HG03565 (cell line): ENCODE results near the gene ZNF157.
"Not testable (repeated sequence)": the region's sequence is repeated elsewhere in the genome, so short reads cannot be mapped to it uniquely, and the experiment has no call there.

Source experiments
- ATAC-seq: cut with Tn5 transposase; IDR thresholded peaks from one replicate; pipeline ENCODE4 v1.9.1; 2021; ENCODE audit warnings: mild to moderate bottlenecking, moderate library complexity; ENCODE audit not compliant: unreplicated experiment

ZNF157 gene

DNA sequence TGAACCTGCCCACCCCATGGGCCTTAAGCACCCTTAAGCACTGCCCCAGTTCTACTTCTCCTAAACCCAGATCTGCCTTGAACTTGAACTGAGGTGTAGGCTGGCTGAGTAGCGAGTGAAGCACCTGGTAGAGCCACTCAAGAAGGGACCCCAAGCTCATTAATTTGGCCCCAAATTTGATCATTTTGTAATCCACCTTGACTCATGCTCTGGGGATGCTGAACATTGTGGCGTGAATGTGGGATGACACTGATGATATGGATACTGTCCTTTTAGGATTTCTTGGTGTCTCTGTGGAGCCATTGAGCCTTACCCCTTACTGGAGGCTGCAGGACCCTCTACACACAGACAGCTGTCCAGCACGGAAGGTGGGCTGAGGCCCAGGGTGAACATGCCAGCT, at the start of gene ZNF157:
Gene ZNF157, plus strand, starts transcription at position 301 of the 400 bp plus-strand sequence. Its CDS starts 91 bp downstream, at position 392.
- no peak for ATAC-seq

DNA sequence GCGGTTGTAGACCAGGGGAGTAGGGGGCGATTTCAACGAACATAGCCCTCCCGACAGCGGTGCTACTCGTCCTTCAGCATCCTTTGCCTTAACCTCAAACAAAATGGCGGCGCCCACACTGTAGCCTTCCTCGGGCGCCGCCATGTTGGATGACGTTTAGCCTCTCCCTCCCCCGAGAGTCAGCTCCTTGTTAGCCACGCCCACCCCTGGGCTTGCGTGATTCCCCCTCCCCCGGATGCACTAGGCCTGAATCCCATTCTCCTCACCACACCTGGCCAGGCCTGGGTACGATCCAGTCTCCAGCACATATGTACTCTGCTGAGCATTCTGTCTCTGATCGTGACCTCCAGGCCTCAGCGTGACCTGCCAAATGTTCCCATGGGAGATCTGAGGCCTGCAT, 49.0 kb upstream of the ZNF157 start:
- ATAC-seq = no peak

DNA sequence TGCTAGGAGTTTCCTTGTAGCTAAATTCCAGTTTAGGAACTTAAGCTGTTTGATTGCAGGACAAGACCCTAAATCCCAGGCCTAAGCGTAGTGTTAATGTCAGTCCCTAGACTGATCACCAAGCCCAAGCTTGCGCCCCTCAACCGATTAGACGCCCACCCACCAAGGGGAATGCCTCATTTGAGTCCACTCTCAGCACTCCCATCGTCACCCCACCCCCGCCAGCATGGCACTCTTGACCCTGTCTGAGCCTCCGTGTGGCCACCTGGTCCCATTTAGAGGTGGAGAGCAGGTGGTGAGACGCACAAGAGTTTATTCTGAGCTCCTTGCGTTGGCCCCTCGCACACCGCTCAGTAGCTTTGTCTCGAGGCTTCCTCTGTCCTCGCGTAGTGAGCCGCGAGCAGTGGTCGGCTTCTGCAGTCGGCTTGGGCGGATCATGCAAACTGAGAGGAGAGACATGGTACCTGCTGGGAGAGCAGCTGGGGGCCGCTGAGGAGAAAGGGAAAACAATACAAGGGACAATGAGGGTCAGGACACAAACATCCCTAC, 48.5 kb upstream of the ZNF157 start:
- no peak for ATAC-seq

DNA sequence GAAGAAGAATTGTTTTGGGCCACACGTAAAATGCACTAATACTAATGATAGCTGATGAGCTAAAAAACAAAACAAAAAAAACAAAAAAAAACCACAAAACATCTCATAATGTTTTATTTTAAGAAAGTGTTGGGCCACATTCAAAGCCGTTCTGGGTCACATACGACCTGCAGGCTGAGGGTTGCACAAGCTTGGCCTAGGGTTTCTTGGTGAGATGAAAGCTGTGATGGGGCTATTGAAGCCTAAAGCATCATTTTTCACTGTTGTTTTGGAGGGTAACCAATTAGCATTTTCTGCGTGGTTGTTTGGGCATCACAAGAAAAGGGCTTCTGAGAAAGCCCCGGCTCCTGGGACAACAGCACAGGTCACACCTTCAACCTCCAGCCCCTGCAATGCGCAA, 42.5 kb upstream of the ZNF157 start:
- no peak for ATAC-seq

DNA sequence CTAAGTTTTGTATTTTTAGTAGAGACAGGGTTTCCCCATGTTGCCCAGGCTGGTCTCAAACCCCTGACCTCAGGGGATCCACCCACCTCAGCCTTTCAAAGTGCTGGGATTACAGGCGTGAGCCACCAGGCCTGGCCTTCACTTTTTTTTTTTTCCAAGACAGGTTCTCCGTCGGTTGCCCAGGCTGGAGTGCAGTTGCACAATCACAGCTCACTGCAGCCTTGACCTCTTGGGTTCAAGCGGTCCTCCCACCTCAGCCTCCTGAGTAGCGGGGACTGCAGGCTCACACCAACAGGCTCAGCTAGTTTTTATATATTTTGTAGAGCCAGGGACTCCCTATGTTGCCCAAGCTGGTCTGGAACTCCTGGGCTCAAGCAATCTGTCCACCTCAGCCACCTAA, 37.6 kb upstream of the ZNF157 start:
- ATAC-seq = not testable (repeated sequence)

DNA sequence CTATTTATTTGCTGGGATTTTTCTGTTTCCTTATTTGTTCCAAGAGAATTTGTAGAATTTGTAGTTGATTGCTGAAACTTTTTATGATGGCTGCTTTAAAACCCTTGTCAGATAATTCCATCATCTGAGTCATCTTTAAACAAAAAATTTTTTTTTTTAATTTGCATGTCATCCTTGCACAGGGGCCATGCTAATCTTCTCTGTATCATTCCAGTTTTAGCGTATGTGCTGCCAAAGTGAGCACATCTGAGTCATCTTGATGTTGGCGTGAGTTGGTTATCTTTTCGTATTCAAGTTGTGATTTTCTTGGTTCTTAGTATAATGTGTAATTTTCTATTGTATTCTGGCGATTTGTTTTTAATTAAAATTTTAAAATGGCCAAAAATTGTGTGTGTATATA, 18.7 kb upstream of the ZNF157 start:
- ATAC-seq = no peak

DNA sequence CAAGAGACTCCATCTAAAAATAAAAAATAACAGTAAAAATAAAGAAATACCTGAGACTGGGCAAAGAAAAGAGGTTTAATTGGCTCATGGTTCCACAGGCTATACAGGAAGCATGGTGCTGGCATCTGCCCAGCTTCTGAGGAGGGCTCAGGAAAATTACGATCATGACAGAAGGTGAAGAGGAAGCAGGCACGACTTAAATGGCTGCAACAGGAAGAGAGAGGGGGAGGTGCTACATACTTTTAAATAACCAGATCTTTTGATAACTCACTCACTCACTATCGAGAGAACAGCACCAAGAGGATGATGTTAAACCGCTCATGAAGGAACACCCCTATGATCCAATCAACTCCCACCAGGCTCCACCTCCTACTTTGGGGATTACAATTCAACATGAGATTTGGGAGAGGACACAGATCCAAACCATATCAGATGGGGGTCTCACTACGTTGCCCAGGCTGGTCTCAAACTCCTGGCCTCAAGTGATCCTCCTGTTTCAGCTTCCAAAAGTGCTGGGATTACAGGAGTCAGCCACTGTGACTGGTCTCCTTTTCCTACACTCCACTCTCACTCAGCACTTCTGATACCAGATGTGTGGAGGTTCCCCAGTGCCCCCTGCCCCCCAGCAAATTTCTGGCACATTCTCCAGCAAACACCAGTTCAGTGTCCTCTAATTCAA, 11.9 kb upstream of the ZNF157 start:
- no peak for ATAC-seq

DNA sequence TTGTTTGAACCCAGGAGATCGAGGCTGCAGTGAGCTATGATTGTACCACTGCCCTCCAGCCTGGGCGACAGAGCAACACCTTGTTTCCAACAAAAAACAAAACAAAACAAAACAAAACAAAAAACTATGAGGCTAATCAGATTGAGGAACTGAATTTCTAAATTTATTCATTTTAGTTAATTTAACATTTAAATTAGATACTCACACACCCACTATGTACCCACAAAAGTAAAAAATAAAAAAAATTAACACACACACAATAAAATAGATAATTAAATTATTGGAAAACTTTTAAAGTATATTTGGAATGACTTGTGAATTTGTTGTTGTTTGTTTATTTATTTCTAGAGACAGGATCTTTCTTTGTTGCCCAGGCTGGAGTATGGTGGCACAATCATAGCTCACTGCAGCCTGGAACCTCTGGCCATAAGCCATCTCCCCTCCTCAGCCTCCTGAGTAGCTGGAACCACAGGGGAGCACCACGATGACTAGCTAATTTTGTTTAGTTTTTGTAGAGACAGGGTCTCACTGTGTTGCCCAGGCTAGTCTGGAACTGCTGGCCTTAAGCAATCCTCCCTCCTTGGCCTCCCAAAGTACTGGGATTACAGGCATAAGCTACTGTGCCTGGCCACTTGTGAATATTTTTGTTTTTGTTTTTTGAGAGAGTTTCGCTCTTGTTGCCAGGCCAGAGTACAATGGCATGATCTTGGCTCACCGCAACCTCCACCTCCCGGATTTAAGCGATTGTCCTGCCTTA, 9.8 kb upstream of the ZNF157 start:
- no peak for ATAC-seq

DNA sequence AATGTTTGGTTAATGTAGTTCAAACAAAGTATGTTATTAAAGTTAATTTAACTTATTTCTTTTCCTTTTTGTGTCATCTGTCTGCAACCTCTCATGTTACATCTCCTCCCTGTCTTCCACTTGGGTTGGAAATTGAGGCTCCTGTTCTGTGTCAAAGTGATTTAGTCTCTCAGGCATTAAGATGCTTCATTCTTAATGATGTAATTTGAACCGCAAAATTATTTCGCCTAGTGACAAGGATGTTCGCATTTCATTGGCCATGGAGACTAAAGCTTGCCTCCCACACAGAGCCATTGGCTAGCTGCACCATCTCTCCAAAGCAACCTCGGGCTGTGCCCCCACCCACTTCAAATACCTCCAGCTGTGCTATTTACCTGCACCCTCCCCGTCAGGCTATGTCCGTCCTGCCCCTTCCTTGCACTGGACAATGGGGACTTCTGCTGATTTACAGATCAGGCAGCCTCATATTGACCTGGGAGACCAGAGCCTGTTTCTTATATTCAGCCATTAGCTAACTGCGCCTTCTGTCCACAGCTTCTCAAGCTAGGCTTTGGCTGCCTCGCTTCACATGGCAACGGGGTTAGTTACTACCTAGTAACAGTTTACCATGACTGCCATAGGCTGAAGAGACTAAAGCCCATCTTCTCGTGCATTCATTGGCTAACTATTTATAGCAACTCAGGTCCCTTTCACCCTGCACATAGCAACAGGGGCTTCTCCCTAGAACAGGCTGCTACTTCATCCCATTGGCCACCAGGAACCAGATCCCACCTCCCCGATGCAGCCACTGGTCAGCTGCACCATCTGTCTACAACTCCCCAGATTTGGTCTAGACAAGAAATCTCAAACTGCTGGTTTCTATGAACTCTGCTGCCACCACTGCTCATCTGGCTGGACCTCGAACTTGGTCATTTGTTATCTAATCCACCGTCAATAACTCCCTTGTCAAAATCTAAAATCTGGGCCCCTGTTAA, 8.6 kb upstream of the ZNF157 start:
- ATAC-seq = peak; percentile 79

DNA sequence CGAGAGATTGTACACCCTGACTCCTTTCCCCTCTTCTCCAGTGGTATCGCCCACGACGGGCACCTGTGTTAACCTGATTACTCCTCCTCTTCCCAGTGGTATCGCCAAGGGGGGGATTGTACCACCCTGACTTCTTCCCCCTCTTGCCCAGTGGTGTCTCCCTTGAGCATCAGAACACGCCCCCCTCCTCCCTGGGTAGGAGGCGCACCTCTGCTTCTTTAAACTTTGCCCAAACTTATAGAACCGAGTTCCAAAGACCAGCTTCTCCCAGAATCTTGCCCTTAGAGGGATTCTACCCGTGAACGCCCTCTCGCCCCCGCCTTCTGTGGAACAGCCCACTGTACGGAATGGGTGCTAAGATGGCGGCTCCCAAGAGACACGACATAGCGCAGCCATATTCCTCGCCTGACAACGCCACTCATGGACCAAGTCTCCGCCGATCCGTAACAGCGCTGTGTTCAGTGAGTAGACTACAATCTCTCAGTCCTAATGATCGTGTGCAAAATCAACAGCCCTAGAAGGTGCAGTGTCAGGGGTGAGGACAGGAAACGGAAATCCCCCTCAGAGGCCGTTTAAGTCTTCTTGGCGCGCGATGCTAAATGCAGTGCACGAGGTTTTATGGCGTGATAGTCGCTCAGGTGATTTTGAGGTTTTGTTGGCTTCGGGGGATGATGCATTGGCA, 4.2 kb upstream of the ZNF157 start:
- peak; percentile 29 for ATAC-seq

DNA sequence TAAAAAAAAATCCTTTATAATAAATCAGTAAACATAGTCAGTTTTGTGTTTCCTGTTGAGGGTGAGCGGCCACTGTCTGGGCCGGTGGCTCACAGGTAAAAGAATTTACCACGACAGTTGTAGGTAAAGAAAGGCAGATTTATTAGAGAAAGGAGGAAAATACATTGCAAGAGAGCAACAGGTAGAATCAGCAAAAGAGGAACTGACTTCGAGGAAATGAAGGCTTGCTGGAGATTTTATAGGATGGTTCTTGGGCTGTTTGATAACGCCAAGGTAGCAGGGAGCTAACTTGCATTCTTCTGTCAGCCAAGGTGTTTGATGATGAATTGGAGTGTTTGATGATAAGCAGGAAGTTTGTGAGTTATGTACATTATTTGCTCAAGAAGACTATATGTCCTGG, 2.8 kb downstream of the ZNF157 start:
- no peak for ATAC-seq

DNA sequence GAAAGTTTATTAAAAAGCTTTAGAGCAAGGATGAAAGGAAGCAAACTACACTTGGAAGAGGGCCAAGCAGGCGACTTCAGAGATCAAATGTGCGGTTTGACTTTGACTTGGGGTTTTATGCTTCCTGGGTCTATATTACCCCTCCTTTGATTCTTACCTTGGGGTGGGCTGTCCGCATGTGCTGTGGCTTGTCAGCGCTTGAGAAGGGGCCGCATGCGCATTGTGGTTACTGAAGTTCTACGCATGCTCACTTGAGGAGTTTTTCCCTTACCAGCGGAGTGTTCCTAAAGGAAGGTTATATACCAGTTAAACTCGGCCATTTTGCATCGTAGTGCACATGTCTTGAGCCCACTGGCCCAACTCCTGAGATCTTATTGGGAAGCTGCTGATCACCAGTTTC, 9.9 kb downstream of the ZNF157 start:
- no peak for ATAC-seq

DNA sequence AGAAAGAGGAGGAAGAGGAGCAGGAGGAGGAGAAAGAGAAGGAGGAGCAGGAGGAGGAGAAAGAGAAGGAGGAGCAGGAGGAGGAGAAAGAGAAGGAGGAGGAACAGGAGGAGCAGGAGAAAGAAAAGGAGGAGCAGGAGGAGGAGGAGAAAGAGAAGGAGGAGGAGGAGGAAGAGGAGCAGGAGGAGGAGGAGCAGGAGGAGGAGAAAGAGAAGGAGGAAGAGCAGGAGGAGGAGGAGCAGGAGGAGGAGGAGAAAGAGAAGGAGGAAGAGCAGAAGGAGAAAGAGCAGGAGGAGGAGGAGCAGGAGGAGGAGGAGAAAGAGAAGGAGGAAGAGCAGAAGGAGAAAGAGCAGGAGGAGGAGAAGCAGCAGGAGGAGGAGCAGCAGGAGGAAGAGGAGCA, 10.5 kb downstream of the ZNF157 start:
- ATAC-seq = not testable (repeated sequence)

DNA sequence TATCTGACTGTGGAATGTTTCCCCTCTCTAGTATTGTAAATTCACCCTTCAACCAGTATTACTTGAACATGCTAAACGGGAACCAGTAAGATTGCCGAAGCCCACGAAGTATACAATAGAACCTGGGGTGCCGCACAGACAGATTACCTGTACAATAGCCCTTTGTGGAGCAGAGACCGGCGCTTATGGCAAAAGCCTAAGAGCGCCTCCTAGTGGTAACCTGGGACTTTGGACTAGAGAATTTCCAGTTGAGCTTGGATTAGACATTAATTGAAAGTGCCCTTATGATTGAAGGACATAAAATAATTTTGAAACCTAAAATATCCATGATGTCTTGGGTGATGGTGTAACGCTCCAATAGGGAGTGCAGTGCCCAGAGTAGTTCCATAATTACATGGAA, 14.1 kb downstream of the ZNF157 start:
- ATAC-seq = no peak

DNA sequence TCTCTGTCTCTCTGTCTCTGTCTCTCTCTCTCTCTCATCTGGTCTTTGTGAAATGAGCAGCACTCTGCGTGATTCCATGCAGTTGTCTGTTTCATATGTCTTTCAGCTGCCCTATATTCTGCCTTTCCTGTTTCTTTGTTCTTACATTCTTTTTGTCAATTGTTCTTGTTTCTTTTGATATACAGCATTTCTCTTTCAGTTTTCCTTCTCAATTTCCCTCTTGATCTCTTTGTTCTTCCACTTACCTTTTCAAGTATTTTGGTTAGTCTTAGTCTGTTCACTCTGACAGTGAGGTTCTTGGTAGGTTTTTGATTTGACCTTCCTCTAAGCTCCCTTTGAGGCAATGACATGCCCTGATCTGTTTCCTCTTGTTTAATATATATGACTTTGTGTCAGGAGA, 20.4 kb downstream of the ZNF157 start:
- no peak for ATAC-seq

DNA sequence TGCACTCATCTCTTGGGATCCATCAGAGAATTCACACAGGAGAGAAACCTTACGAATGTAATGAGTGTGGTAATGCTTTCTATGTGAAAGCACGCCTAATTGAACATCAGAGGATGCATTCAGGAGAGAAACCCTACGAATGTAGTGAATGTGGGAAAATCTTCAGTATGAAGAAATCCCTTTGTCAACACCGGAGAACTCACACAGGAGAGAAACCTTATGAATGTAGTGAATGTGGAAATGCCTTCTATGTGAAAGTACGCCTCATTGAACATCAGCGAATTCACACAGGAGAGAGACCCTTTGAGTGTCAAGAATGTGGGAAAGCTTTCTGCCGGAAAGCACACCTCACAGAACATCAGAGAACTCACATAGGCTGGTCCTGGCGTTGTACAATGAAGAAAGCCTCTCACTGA, 42.8 kb downstream of the ZNF157 start:
- no peak for ATAC-seq

DNA sequence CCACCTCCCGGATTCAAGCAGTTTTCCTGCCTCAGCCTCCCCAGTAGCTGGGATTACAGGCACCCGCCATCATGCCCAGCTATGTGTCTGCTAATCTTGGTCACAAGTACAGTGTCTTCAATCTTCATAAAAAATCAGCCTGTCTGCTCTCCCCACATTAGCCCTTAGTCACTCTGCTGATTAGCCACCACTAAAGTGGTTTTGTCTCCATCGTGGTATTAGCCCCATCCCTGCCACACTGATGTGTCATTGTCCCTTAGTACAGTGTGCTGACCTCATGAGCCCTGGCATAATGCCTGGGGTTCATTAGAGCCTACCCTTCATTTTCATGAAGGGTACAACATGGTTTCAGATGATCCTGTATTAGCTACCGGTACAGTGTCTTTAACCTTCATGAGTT, 49.9 kb downstream of the ZNF157 start:
- ATAC-seq = no peak

DNA sequence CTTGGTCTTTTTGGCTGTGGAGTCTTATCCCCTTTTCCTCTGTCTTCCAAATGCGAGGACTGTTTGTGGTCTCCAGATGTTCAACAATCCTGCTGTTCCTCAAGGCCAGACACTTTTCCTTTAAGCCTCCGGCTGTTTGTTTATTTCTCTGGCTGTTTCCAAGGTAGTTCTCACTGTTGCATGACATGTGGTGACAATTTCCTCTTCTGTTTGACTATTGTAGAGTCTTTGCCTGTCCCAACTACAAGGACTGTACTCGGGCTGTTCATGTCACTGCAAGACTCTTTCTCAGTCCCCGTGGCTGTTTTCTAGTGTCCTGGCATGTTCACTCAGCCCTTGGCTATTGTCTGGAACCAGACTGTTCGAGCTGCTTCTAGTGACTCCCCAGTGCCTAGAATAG, 50.6 kb downstream of the ZNF157 start:
- ATAC-seq = no peak

DNA sequence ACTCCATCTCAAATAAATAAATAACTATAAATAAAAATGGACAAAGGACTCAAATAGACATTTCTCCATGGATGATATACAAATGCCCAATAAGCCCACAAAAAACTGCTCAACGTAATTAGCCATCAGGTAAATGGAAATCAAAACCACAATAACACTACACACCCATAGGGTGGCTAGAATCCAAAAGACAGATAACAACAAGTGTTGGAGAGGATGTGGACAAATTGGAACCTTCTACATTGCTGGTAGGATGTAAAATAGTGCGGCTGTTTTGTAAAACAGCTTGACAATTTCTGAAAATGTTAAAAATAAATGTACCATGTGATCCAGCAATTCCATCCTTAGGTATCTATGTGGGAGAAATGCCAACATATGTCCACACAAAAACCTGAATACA, 52.1 kb downstream of the ZNF157 start:
- ATAC-seq = no peak

DNA sequence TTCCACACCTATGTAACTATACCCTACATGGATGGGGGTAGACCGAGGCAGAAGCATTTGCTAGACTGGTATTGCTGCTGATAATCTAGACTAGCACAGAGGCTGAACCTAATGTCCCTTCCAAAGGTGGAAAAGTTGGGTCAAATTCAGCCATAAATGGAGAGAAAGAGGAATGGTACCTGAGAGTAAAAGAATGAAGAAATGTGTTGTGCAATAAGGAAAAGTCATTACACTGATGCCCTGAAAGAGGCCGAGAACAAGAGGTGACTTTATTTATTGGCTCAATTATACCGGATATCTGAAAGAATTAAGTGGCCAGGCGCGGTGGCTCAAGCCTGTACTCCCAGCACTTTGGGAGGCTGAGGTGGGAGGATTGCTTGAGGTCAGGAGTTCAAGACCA, 60.5 kb downstream of the ZNF157 start:
- ATAC-seq = no peak

DNA sequence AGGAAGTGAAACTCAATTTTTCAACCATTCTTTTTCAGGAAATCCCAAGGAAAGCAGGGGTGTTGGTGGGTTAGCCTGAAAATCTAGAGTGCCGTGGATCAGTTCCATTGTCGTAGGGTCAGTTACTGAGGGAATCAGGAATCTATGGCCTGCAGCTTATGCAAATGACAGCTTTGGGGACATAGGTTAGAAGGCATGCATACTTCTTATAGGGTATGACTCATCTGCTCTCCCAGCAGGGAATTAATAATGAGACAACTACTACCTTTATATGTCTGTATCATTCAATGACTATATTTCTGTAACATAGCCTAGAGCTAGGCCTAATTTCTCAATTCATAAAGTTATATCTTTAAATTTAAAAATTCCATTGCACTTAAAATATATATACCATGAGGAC, 76.1 kb downstream of the ZNF157 start:
- no peak for ATAC-seq
